ENCODE measurements around the gene MARK3. TPM values are rescaled to one million over a fixed set of nuclear protein-coding genes. Genes with fewer than 3 reads are reported as not detected.

Gene MARK3
- total RNA-seq, 1 donor from 2014 or later, result 105 TPM

- Histone ChIP-seq H3K4me3 (no peak overlapping the region), H3K27me3 (no peaks in the 10 kb centered on the region), H3K27ac (no peak overlapping the region), H3K36me3 (peaks cover 86% of the 10 kb centered on the region), H3K9me3 (no peaks in the 10 kb centered on the region), H3K4me1 (peaks cover 10% of the 10 kb centered on the region)
- no peak for DNase-seq
- peak; percentile 24 for ATAC-seq
- intact Hi-C loops (cut with DNase I), result loop anchor here (5.0 kb wide), 1 partner anchor 48 kb away; no protein-coding TSS in a partner anchor
- no peak for TF ChIP-seq CTCF (IDR thresholded peaks at IDR 0.05)
These were observed 114.5 kb downstream of the MARK3 start for GRCh38 chr14:103499709-103500108.

- H3K27ac ChIP-seq, result no peak overlapping the region
- H3K9me3 ChIP-seq, result no peaks in the 10 kb centered on the region
- peaks cover 86% of the 10 kb centered on the region for H3K36me3 ChIP-seq
- intact Hi-C loops (cut with DNase I), result loop anchor here (5.0 kb wide), 1 partner anchor 47 kb away; no protein-coding TSS in a partner anchor
- no peak overlapping the region for H3K4me3 ChIP-seq
- DNase-seq (peak; percentile 93), ATAC-seq (peak; percentile 96)
- peaks cover 6% of the 10 kb centered on the region for H3K4me1 ChIP-seq
- TF ChIP-seq CTCF (IDR thresholded peaks at IDR 0.05), result peak; percentile 97
- H3K27me3 ChIP-seq, result no peaks in the 10 kb centered on the region
These were observed 115.2 kb downstream of the MARK3 start for GRCh38 chr14:103500148-103500990.

- Histone ChIP-seq H3K4me3 (no peak overlapping the region), H3K4me1 (peaks cover 6% of the 10 kb centered on the region), H3K36me3 (peaks cover 86% of the 10 kb centered on the region), H3K27me3 (no peaks in the 10 kb centered on the region), H3K9me3 (no peaks in the 10 kb centered on the region), H3K27ac (no peak overlapping the region)
- intact Hi-C loops (cut with DNase I), result loop anchor here (5.0 kb wide), 1 partner anchor 46 kb away; no protein-coding TSS in a partner anchor
- DNase-seq, result no peak
- no peak for TF ChIP-seq CTCF (IDR thresholded peaks at IDR 0.05)
- no peak for ATAC-seq
These were observed 116.0 kb downstream of the MARK3 start for GRCh38 chr14:103501041-103501870.

GRCh38 chr14:103501921-103502669 is 116.9 kb downstream of the MARK3 start:
- Histone ChIP-seq H3K4me1 (peaks cover 6% of the 10 kb centered on the region), H3K36me3 (peaks cover 80% of the 10 kb centered on the region), H3K27ac (no peak overlapping the region), H3K27me3 (no peaks in the 10 kb centered on the region), H3K9me3 (no peaks in the 10 kb centered on the region), H3K4me3 (no peak overlapping the region)
- intact Hi-C loops (cut with DNase I), result loop anchor here (5.0 kb wide), 1 partner anchor 45 kb away; no protein-coding TSS in a partner anchor
- ATAC-seq (no peak), DNase-seq (no peak)
- TF ChIP-seq CTCF (IDR thresholded peaks at IDR 0.05), result no peak

GRCh38 chr14:103502877-103503276 is 117.7 kb downstream of the MARK3 start:
- Histone ChIP-seq H3K27me3 (no peaks in the 10 kb centered on the region), H3K36me3 (peaks cover 78% of the 10 kb centered on the region), H3K4me3 (no peak overlapping the region), H3K9me3 (no peaks in the 10 kb centered on the region), H3K27ac (no peak overlapping the region), H3K4me1 (peaks cover 6% of the 10 kb centered on the region)
- intact Hi-C loops (cut with DNase I), result loop anchor here (5.0 kb wide), 1 partner anchor 44 kb away; no protein-coding TSS in a partner anchor
- ATAC-seq (no peak), DNase-seq (no peak)
- no peak for TF ChIP-seq CTCF (IDR thresholded peaks at IDR 0.05)

Measured in upper lobe of right lung (tissue), 1 donor.